Psoas muscle (tissue), 8 donors: ENCODE measurements around the gene BICRAL. TPM values are rescaled to one million over a fixed set of nuclear protein-coding genes. Genes with fewer than 3 reads are reported as not detected.

Source experiments
- ATAC-seq, 4 donors: fragments of 200-7000 bp; cut with Tn5 transposase; one replicate each; pipeline ENCODE4 v1.9.1; 2020; ENCODE audit warnings: moderate library complexity in 3 of 4, mild to moderate bottlenecking in 2 of 4
- DNase-seq, 2 donors: peaks; one replicate each; pipeline ENCODE4 v3.0.0-alpha.2; 2020
- H3K27ac ChIP-seq: fragments of 200-600 bp; one replicate; pipeline ENCODE4 v1.8.0; 2022
- H3K27me3 ChIP-seq, 3 donors: fragments of 200-600 bp in 1 of 3; one replicate each; pipeline versions ENCODE4 v1.6.1 to v1.8.0; 2013 to 2022; ENCODE audit warnings: low read length in 2 of 3, mild to moderate bottlenecking in 2 of 3, moderate library complexity in 1 of 3; ENCODE audit not compliant: insufficient read depth in 3 of 3
- H3K36me3 ChIP-seq, 2 donors: fragments of 200-600 bp in 1 of 2; one replicate each; pipeline versions ENCODE4 v1.6.1 to v1.8.0; 2013 to 2022; ENCODE audit warnings: low read depth in 1 of 2, mild to moderate bottlenecking in 1 of 2, moderate library complexity in 1 of 2; ENCODE audit not compliant: insufficient read depth in 1 of 2
- H3K4me1 ChIP-seq: fragments of 200-600 bp; one replicate; pipeline ENCODE4 v1.8.0; 2022
- H3K4me3 ChIP-seq: fragments of 200-600 bp; one replicate; pipeline ENCODE4 v1.8.0; 2022; ENCODE audit warnings: mild to moderate bottlenecking
- H3K9me3 ChIP-seq: fragments of 200-600 bp; one replicate; pipeline ENCODE4 v1.8.0; 2022
- WGBS, 3 donors: extraction: QIAGEN DNeasy Blood & Tissue Kit; methylation state at CpG; one replicate each; pipeline versions ENCODE4 v1.1.6 to v1.1.7; 2013; 5-methylcytosine and 5-hydroxymethylcytosine counted together
- intact Hi-C, 2 donors: fragments of 100-400 bp; cut with DNase I; formaldehyde crosslinking; loops; one replicate each; pipeline versions ENCODE4 v1.11.0 to v1.14.2; 2022
- polyA plus RNA-seq, 3 donors: library from polyadenylated mRNA; stranded (reverse); fragments of 200-250 nt; gene quantifications; one replicate each; pipeline ENCODE4 v1.2.3, GENCODE V29; 2013
- total RNA-seq, 4 donors: library from RNA; stranded (reverse); fragmentation: NEBNext Ultra II Directional in 2 of 4; extraction: Animal tissue kit (Norgen Biotek cat#: 25700) in 2 of 4; gene quantifications; one replicate each; pipeline versions ENCODE4 v1.2.1 to v1.2.4, GENCODE V29; 2021 to 2023
- TF ChIP-seq, protein P1 (sequence below): fragments of 200-600 bp; IDR thresholded peaks from one replicate; pipeline ENCODE4 v1.8.0; 2022; ENCODE audit warnings: antibody characterized with exemption
- donor health status: healthy with polysubstance abuse.
- donor health status: DM: no; HTN: no; CAD: no; lungs with moderate emphysema.
- donor health status: Bipolar disorder and iron deficiency.
- donor health status: healthy.
- donor health status: DM: yes; HTN: yes; CAD: no.
- donor health status: DM: no; HTN: no; CAD: no.
- donor health status: DM: no; HTN: no; CAD: no.
- donor health status: DM: yes; HTN: yes; CAD: no.

Gene BICRAL
- total and polyA plus RNA-seq, 7 donors = 2.8 to 12.2 (median 6.2) TPM

DNA sequence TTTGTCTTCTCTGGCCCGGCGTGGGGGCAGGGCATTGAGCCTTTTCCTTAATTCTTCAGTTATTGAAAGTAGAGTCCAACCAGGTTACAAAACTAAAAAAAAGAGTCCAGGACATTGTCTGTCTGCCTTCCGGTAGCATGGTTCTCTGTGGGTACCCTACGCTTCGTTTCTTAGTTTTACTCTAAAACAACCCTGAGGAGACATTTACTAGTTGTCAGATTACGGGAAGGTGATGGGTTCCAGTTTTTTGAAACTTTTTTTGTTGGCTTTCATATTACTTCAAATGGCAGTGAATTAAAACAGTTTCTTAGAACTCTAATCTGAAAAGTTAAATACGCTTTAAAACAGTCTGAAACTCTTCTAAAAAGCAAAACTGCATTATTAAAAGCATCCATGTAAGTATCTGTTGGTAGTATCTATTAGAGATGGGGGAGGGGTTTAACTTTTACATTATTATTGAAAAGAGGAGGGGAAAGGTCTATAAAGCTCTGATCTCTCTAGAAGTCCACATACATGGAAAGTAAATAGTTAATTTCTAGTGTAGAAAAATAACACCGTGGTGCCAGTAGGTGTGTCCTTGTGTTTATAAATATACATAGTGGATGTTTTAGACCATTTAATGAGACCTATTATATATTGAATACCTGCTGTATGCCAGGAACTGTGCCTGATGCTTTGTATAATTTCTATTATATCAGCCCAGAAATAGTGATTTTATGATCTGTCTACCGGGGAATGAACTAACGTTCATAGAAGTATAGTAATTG lies 2.2 kb downstream of the BICRAL start:
- H3K4me1 ChIP-seq = peaks cover 35% of the 10 kb centered on the region

DNA sequence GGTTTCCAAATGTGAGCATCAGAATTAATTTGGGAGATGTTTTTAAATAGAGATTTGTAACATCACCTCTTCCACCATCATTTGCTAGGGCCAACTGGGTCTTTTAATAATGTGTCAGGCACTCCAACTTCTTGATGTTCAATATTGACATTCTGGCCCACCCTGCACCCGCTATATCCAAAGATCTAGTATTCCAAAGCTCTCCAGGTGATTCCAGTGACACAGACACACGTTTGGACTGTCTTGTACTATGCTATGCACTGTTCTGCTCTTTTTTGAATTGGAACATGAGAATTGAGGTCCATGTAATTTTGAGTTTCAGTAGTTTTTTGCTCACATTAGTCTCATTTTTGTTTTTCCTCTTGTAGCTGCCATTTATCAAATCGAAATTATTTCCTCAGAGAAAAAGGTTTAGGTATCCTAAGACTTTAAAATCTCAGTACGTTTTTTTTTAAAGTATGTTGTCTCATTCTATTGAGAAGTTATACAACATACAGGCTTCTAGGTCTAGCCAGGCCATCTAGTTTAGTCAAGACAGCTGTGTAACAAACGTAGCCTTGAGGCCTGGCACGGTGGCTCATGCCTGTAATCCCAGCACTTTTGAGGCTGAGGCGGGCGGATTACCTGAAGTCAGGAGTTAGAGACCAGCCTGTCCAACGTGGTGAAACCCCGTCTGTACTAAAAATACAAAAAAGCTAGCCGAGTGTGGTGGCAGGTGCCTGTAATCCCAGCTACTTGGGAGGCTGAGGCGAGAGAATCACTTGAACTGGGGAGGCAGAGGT lies 3.1 kb downstream of the BICRAL start:
- TF ChIP-seq, protein P1, sequence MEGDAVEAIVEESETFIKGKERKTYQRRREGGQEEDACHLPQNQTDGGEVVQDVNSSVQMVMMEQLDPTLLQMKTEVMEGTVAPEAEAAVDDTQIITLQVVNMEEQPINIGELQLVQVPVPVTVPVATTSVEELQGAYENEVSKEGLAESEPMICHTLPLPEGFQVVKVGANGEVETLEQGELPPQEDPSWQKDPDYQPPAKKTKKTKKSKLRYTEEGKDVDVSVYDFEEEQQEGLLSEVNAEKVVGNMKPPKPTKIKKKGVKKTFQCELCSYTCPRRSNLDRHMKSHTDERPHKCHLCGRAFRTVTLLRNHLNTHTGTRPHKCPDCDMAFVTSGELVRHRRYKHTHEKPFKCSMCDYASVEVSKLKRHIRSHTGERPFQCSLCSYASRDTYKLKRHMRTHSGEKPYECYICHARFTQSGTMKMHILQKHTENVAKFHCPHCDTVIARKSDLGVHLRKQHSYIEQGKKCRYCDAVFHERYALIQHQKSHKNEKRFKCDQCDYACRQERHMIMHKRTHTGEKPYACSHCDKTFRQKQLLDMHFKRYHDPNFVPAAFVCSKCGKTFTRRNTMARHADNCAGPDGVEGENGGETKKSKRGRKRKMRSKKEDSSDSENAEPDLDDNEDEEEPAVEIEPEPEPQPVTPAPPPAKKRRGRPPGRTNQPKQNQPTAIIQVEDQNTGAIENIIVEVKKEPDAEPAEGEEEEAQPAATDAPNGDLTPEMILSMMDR = no peak
- no peaks in the 10 kb centered on the region for H3K9me3 ChIP-seq
- ATAC-seq = no peak
- DNase-seq = no peak
- peak overlapping the region; percentile 100 for H3K27ac ChIP-seq
- H3K36me3 ChIP-seq = no peaks in the 10 kb centered on the region
- 22 to 48% (median 31%) methylated on average over 12 of the region's 12 CpGs for WGBS, 3 donors
- no peaks in the 10 kb centered on the region for H3K27me3 ChIP-seq
- peak overlapping the region; percentile 90 for H3K4me3 ChIP-seq
- H3K4me1 ChIP-seq = peaks cover 43% of the 10 kb centered on the region
- intact Hi-C loops = loop anchor here (5.0 kb wide), 2 partner anchors 37 to 92 kb away; partner anchors contain the start of gene RPL7L1 (in 1 of the 2)

More for the DNA sequence above, 2.2 kb downstream of the BICRAL start:
- 0 to 1% (median 1%) methylated on average over 10 of the region's 10 CpGs for WGBS, 3 donors
- Histone ChIP-seq H3K27me3 (no peaks in the 10 kb centered on the region), H3K9me3 (no peaks in the 10 kb centered on the region), H3K27ac (peak overlapping the region; percentile 100), H3K36me3 (no peaks in the 10 kb centered on the region), H3K4me3 (peak overlapping the region; percentile 90)
- intact Hi-C loops = loop anchor here in 1 of 2 donors (2.0 to 5.0 kb wide), 2 partner anchors 37 to 93 kb away; partner anchors contain the start of genes RPL7L1 and TBCC
- ATAC-seq (peak in 3 of 4 donors; percentile 37 to 62 (median 46)), DNase-seq (no peak)
- TF ChIP-seq, protein P1 = peak; percentile 4

DNA sequence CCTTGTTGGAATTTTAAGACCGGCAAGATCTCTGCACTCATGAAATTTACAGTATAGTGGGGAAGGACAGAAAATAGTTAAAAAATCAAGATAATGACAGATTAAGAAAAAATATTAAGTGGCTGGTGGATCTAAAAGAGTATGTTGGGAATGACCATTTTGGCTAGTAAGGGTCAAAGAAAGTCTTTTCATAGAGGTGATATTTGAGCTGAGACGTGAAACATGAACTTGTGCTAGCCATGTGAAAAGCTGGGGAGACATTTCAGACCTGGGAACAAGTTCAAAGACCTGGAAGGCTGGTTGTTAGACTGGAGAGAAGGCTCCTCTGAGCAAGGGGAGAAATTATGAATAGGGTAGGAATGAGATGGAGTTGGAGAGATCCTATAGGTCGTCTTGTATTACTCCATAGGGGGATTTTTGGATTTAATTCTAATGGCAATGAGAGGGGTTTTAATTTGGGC lies 4.7 kb downstream of the BICRAL start:
- H3K27ac ChIP-seq = peak overlapping the region; percentile 100

DNA sequence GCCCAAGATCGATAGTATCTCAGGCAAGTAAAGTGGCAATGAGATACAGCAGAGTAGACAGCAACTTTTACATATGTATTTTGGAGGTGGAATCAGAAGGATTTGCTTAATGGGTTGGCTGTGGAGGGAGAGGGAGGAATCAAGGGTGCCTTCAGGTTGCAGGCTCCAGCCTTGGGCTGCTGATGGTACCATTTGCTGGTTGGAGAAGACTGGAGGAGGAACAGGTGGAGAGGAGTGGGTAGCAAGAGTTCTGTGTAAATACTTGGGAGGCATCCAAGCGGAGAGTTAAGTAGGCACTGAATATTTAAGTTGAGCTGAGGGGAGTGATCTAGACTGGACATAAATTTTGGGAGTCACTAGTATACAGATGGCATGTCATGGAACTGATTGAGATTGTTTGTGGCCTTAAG lies 5.2 kb downstream of the BICRAL start:
- Histone ChIP-seq H3K27me3 (no peaks in the 10 kb centered on the region), H3K9me3 (no peaks in the 10 kb centered on the region), H3K27ac (peak overlapping the region; percentile 100), H3K36me3 (no peaks in the 10 kb centered on the region), H3K4me1 (peaks cover 61% of the 10 kb centered on the region), H3K4me3 (peak overlapping the region; percentile 90)
- no peak for ATAC-seq
- TF ChIP-seq, protein P1 = no peak
- no peak for DNase-seq
- intact Hi-C loops = loop anchor here (5.0 kb wide), 1 partner anchor 35 kb away; no protein-coding TSS in a partner anchor
- 35 to 50% (median 50%) methylated on average over 2 of the region's 2 CpGs for WGBS, 3 donors

More for the DNA sequence above, 4.7 kb downstream of the BICRAL start:
- Histone ChIP-seq H3K36me3 (no peaks in the 10 kb centered on the region), H3K27me3 (no peaks in the 10 kb centered on the region), H3K9me3 (no peaks in the 10 kb centered on the region), H3K4me1 (peaks cover 60% of the 10 kb centered on the region), H3K4me3 (peak overlapping the region; percentile 90)
- peak in 1 of 4 donors; percentile 17 for ATAC-seq
- intact Hi-C loops = loop anchor here (5.0 kb wide), 1 partner anchor 36 kb away; no protein-coding TSS in a partner anchor
- TF ChIP-seq, protein P1 = no peak
- DNase-seq = no peak
- WGBS, 3 donors = 23 to 32% (median 31%) methylated on average over 3 of the region's 3 CpGs
